Neuron (in vitro differentiated cells): ENCODE results near the gene MCF2L.

Experiments
- H2AFZ ChIP-seq: one replicate; pipeline ENCODE4 v1.6.1; 2013; ENCODE audit warnings: low read depth, mild to moderate bottlenecking, inconsistent platforms, low read length, moderate library complexity
- H3K27me3 ChIP-seq: one replicate; pipeline ENCODE4 v1.6.1; 2013; ENCODE audit warnings: low read length; ENCODE audit not compliant: insufficient read depth
- H3K36me3 ChIP-seq: one replicate; pipeline ENCODE4 v1.6.1; 2013; ENCODE audit warnings: low read length; ENCODE audit not compliant: insufficient read depth
- H3K4me1 ChIP-seq: one replicate; pipeline ENCODE4 v1.6.1; 2013; ENCODE audit warnings: low read length; ENCODE audit not compliant: insufficient read depth
- H3K4me3 ChIP-seq: 2 replicates; pipeline ENCODE4 v1.5.1; 2013; ENCODE audit warnings: mild to moderate bottlenecking, low read length, moderate library complexity
- H3K9me3 ChIP-seq: one replicate; pipeline ENCODE4 v1.6.1; 2013; ENCODE audit warnings: low read length

The MCF2L gene

DNA sequence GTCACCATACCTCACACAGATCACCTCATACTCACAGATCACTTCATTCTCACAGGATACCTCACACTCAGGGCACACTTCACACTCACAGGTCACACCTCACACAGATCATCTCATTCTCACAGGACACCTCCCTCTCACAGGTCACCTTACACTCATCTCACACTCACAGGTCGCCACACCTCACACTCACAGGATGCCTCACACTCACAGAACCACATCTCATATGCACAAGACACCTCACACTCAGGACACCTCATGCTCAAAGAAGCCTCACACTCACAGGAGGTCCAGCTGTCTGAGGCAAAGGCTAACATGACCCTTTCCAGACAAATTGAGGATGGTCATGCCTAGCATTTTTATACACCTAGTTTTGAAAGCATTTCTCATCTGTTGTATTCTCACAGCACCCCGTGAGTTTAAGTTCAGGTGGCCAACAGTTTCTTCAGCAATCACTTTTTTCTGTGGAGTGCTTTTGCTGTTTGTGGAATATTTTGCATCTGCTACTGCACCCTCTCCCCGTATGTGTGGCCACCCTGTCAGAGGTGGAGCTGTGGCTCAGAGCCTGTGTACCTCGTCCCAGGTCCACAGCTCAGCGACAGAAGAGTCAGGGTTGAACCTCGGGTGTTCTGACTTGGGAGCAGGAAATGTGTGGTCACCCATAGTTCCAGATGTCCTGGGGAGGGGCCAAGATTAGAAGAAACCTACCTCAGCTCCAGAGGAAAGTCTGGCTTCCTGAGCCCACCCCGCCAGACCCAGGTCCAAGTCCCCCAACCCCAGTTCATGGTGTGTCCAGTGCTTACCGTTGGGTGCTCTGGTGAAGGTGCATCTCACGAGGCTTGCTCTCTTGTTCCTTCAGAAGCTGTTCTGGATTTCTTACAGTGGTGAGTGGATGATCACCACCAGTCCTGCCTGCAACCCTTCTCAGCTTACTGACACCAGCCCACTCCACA lies 144.2 kb downstream of the MCF2L start:
- Histone ChIP-seq H2AFZ (no peak overlapping the region), H3K4me3 (no peak overlapping the region), H3K4me1 (no peaks in the 10 kb centered on the region), H3K9me3 (no peaks in the 10 kb centered on the region), H3K36me3 (no peaks in the 10 kb centered on the region), H3K27me3 (no peaks in the 10 kb centered on the region)

DNA sequence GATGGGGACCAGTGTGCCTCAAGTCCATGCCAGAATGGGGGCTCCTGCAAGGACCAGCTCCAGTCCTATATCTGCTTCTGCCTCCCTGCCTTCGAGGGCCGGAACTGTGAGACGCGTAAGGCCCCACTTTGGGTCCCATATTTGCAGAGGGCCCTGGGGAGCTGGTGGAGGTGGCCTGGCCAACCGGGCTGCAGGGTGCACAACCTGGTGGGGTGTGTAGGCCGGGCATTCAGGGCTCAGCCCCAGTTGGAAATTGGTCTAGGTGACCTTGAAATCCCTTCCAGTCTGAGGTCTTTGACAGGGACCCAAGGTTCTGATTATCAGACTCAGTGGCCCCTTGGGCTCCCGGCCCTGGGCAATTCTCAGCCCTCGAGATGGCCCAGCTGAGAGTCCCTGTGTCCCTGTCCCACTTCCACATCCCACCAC lies 144.8 kb downstream of the MCF2L start:
- Histone ChIP-seq H3K36me3 (no peaks in the 10 kb centered on the region), H3K9me3 (no peaks in the 10 kb centered on the region)

DNA sequence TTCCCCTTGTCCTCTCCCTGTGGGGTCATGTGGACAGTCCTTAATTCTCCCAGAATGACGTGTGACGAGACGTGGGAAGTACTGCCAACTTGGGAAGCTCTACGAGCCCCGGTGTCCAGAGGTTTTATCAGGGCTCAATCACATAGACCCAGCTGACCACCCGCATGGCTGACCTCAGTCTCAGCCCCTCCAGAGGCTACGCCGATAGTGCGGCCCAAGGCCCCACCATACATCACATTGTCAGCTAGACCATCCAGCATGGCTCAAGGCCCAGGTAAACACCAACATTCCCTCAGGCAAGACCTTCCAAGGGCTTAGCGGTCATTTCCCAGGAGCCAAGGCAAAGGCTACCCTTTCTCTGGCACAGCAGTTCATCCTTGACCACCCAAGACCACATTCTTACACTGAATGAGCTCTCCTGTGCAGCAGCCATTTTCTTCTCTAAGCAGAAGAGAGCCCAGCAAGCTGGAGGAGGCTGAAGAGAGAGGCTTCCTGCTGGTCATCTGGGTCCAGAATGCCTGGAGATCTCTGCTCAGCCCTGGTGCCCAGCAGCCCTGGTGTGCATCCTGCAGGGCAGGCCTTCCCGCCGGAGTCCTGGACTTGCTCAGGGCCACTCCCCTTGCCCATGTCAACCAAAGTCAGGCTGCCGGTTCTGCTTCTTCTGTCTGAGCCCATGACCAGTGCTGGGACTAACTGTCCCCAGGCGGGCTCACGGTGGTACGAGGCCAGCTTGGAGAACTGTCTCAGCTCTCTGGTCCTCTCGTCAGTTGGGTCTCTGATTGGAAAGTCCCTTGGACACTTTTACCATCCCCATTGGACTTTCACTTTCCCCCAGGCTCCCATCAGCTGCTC lies 145.7 kb downstream of the MCF2L start:
- no peaks in the 10 kb centered on the region for H3K27me3 ChIP-seq
- no peaks in the 10 kb centered on the region for H3K4me1 ChIP-seq
- no peak overlapping the region for H2AFZ ChIP-seq
- H3K4me3 ChIP-seq, result no peak overlapping the region
- no peaks in the 10 kb centered on the region for H3K9me3 ChIP-seq
- H3K36me3 ChIP-seq, result no peaks in the 10 kb centered on the region

More for the DNA sequence above, 144.8 kb downstream of the MCF2L start:
- no peaks in the 10 kb centered on the region for H3K4me1 ChIP-seq
- no peaks in the 10 kb centered on the region for H3K27me3 ChIP-seq
- no peak overlapping the region for H3K4me3 ChIP-seq
- no peak overlapping the region for H2AFZ ChIP-seq

DNA sequence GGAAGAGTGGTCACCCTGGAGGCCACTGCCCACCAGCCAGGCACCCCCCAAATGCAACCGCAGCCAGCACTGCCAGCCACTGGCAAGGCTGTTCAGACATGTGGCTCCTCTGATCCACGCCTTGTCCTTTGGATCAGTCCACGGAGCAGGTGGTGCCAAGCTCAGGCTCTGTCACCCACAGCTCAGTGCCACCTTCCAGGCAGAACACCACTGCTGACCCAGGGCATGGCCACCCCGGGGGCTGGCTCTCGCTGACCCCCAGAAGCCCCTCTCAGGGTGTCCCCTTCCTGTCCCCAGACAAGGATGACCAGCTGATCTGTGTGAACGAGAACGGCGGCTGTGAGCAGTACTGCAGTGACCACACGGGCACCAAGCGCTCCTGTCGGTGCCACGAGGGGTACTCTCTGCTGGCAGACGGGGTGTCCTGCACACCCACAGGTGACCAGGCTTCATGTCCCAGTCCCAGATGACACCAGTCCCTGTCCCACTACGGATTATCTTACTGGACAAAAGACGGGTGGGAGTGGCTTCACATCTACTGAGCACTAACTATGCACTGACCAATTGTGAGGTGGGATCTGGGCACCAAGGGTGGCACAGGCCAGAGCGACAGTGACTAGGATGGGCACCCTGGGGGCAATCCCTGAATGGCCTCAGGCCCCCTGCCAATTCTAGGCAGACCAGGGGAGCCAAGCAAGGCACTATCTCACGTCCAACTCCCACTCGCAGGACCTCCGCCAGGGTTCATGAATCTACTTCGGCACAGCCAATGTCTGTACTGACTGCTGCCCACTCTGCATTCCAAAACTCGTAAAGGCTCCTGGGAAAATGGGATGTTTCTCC lies 146.6 kb downstream of the MCF2L start:
- Histone ChIP-seq H3K27me3 (no peaks in the 10 kb centered on the region), H3K36me3 (no peaks in the 10 kb centered on the region), H3K4me3 (no peak overlapping the region), H3K9me3 (no peaks in the 10 kb centered on the region), H3K4me1 (no peaks in the 10 kb centered on the region), H2AFZ (no peak overlapping the region)

DNA sequence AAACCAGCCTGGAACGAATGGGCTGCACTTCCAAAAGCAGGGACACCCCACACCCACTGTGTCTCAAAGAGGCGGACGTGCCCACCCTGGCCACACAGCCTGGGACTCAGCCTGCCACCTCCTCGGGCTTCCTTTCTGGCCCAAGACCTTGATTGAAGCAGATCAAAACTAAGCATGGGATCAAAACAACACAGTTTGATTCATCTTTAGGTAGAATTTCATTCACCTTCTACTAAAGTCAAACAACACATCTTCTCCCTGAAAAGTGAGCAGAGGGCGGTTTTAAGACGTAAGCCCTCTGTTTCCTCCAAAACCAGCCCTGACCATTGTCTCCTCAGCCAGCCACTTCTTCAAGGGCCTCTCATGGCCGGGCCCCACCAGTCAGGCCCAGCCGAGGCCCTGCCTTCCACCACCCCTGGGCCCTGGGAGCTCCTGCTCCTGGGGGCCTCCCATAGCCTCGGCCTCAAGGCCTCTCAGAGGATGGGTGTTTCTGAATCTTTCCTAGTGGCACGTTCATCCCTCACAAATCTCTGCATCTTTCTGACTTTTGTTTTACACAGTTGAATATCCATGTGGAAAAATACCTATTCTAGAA lies 147.3 kb downstream of the MCF2L start:
- H3K36me3 ChIP-seq, result no peaks in the 10 kb centered on the region
- H3K9me3 ChIP-seq, result no peaks in the 10 kb centered on the region
- H2AFZ ChIP-seq, result no peak overlapping the region
- no peaks in the 10 kb centered on the region for H3K4me1 ChIP-seq
- H3K27me3 ChIP-seq, result no peaks in the 10 kb centered on the region
- H3K4me3 ChIP-seq, result no peak overlapping the region

DNA sequence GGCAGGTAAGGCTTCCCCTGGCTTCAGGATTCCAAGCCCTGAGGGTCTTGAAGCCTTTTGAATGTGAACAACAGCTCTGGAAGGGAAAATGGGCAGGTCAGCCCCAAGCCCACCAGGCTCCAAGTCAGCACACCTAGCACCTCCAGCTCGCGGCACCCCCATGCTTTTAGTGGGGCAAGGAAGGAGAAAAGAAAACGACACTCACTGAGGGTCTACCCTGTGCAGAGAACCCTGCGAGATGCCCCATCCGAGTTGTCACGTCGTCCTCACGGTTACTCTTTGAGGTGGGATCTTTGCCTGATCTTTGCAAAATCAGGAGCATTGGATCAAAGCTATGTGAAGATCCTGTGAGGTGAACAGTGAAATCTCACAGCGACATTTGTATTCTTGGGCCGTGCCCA lies 147.9 kb downstream of the MCF2L start:
- no peaks in the 10 kb centered on the region for H3K9me3 ChIP-seq
- H3K4me1 ChIP-seq, result no peaks in the 10 kb centered on the region
- no peak overlapping the region for H3K4me3 ChIP-seq
- H2AFZ ChIP-seq, result no peak overlapping the region
- no peaks in the 10 kb centered on the region for H3K36me3 ChIP-seq
- H3K27me3 ChIP-seq, result no peaks in the 10 kb centered on the region

DNA sequence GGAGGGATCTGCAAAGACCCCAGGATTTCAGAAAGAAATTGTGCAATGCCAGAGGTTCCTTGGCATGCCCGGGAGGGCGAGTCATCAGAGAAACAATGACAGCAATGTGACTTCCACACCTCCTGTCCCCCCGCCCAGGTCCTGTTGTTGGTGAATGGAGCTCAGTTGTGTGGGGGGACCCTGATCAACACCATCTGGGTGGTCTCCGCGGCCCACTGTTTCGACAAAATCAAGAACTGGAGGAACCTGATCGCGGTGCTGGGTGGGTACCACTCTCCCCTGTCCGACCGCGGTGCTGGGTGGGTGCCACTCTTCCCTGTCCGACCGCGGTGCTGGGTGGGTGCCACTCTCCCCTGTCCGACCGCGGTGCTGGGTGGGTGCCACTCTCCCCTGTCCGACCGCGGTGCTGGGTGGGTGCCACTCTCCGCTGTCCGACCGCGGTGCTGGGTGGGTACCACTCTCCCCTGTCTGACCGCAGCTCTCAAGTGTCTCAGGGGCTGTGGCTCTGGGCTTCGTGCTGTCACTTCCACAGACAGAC lies 148.4 kb downstream of the MCF2L start:
- no peaks in the 10 kb centered on the region for H3K9me3 ChIP-seq
- H3K4me3 ChIP-seq, result no peak overlapping the region
- no peak overlapping the region for H2AFZ ChIP-seq
- H3K4me1 ChIP-seq, result peaks cover 2% of the 10 kb centered on the region
- H3K36me3 ChIP-seq, result no peaks in the 10 kb centered on the region
- H3K27me3 ChIP-seq, result no peaks in the 10 kb centered on the region

DNA sequence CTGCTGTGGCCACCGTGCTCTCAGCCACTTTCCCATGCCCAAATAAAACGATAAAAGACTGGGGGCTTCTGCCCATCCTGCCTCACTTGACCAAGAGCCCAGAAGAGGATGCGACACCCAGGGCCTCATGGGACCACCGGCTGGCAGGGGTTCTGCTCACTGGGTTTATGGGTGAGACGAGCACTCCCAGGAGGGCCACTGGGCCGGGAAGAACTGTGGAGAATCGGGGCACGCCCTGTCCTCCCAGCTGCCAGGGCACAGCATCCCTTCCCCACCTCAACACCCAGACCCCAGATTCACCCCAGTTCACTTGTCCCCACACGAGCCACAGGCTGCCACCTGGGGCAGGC lies 148.9 kb downstream of the MCF2L start:
- H3K4me3 ChIP-seq, result no peak overlapping the region
- no peaks in the 10 kb centered on the region for H3K27me3 ChIP-seq
- H3K36me3 ChIP-seq, result no peaks in the 10 kb centered on the region
- H2AFZ ChIP-seq, result no peak overlapping the region
- peaks cover 6% of the 10 kb centered on the region for H3K4me1 ChIP-seq
- H3K9me3 ChIP-seq, result no peaks in the 10 kb centered on the region

DNA sequence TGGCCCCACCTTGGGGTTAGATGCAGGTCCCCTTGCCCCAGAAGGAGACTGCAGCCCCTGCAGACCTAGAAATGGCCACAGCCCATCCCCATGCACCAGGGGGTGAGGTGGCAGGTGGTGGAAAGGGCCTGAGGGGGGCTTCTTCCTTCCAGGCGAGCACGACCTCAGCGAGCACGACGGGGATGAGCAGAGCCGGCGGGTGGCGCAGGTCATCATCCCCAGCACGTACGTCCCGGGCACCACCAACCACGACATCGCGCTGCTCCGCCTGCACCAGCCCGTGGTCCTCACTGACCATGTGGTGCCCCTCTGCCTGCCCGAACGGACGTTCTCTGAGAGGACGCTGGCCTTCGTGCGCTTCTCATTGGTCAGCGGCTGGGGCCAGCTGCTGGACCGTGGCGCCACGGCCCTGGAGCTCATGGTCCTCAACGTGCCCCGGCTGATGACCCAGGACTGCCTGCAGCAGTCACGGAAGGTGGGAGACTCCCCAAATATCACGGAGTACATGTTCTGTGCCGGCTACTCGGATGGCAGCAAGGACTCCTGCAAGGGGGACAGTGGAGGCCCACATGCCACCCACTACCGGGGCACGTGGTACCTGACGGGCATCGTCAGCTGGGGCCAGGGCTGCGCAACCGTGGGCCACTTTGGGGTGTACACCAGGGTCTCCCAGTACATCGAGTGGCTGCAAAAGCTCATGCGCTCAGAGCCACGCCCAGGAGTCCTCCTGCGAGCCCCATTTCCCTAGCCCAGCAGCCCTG lies 149.4 kb downstream of the MCF2L start:
- no peak overlapping the region for H2AFZ ChIP-seq
- H3K27me3 ChIP-seq, result no peaks in the 10 kb centered on the region
- H3K36me3 ChIP-seq, result no peaks in the 10 kb centered on the region
- H3K4me1 ChIP-seq, result peaks cover 12% of the 10 kb centered on the region
- no peaks in the 10 kb centered on the region for H3K9me3 ChIP-seq
- no peak overlapping the region for H3K4me3 ChIP-seq

DNA sequence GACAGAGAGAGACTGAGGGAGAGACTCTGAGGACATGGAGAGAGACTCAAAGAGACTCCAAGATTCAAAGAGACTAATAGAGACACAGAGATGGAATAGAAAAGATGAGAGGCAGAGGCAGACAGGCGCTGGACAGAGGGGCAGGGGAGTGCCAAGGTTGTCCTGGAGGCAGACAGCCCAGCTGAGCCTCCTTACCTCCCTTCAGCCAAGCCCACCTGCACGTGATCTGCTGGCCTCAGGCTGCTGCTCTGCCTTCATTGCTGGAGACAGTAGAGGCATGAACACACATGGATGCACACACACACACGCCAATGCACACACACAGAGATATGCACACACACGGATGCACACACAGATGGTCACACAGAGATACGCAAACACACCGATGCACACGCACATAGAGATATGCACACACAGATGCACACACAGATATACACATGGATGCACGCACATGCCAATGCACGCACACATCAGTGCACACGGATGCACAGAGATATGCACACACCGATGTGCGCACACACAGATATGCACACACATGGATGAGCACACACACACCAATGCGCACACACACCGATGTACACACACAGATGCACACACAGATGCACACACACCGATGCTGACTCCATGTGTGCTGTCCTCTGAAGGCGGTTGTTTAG lies 150.3 kb downstream of the MCF2L start:
- peaks cover 13% of the 10 kb centered on the region for H3K4me1 ChIP-seq
- H2AFZ ChIP-seq, result no peak overlapping the region
- H3K27me3 ChIP-seq, result no peaks in the 10 kb centered on the region
- H3K9me3 ChIP-seq, result no peaks in the 10 kb centered on the region
- no peak overlapping the region for H3K4me3 ChIP-seq
- H3K36me3 ChIP-seq, result no peaks in the 10 kb centered on the region

DNA sequence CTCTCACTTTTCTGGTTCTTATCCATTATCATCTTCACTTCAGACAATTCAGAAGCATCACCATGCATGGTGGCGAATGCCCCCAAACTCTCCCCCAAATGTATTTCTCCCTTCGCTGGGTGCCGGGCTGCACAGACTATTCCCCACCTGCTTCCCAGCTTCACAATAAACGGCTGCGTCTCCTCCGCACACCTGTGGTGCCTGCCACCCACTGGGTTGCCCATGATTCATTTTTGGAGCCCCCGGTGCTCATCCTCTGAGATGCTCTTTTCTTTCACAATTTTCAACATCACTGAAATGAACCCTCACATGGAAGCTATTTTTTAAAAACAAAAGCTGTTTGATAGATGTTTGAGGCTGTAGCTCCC lies 150.8 kb downstream of the MCF2L start:
- Histone ChIP-seq H3K27me3 (no peaks in the 10 kb centered on the region), H3K4me3 (no peak overlapping the region), H3K4me1 (peaks cover 13% of the 10 kb centered on the region), H2AFZ (no peak overlapping the region), H3K36me3 (no peaks in the 10 kb centered on the region), H3K9me3 (no peaks in the 10 kb centered on the region)
